Ectodermal cell (in vitro differentiated cells): Measurements from ENCODE around the gene PSIP1.

Experiments used
- H3K27ac ChIP-seq: 2 replicates; pipeline ENCODE4 v1.7.0; 2013; ENCODE audit warnings: mild to moderate bottlenecking, low read depth, low read length; ENCODE audit not compliant: insufficient read depth, poor library complexity, severe bottlenecking
- H3K27me3 ChIP-seq: 2 replicates; pipeline ENCODE4 v1.7.0; 2013; ENCODE audit warnings: mild to moderate bottlenecking, low read length; ENCODE audit not compliant: insufficient read depth, control insufficient read depth, poor library complexity, severe bottlenecking
- H3K36me3 ChIP-seq: one replicate; pipeline ENCODE4 v1.7.0; 2013; ENCODE audit warnings: low read length; ENCODE audit not compliant: control insufficient read depth, insufficient read depth
- H3K4me1 ChIP-seq: one replicate; pipeline ENCODE4 v1.7.0; 2013; ENCODE audit warnings: low read length; ENCODE audit not compliant: control insufficient read depth, insufficient read depth
- H3K4me3 ChIP-seq: 2 replicates; pipeline ENCODE4 v1.7.0; 2013; ENCODE audit warnings: low read depth, low read length, control low read depth; ENCODE audit not compliant: insufficient read depth
- H3K9me3 ChIP-seq: 2 replicates; pipeline ENCODE4 v1.7.0; 2013; ENCODE audit warnings: mild to moderate bottlenecking, low read length, moderate library complexity; ENCODE audit not compliant: control insufficient read depth
- WGBS, 2 experiments: methylation state at CpG; one replicate each; pipeline ENCODE4 v1.1.7; 2013; ENCODE audit warnings: missing lambda C conversion rate in 2 of 2; 5-methylcytosine and 5-hydroxymethylcytosine counted together

Gene PSIP1

DNA sequence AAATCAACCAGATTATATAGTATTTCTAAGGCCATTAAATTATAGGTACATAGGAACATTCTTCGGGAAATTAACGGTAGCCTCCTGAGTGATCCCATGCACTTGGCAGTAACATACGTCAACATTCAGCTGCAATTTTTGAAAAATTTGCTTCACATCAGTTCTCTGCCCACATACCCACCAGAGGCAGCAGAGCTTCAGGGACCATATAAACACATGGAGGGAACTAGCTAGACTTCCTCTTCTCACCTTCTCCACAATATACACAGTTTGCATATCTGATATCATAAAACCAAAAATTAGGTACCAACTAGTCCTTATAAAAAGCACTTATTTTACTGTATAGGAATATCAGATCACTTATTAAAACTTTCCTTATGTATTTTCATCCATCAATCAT lies 4.8 kb downstream of the PSIP1 start:
- Histone ChIP-seq H3K27ac (no peak overlapping the region), H3K27me3 (no peaks in the 10 kb centered on the region), H3K36me3 (peaks cover 37% of the 10 kb centered on the region), H3K4me3 (no peak overlapping the region), H3K4me1 (peaks cover 12% of the 10 kb centered on the region), H3K9me3 (no peaks in the 10 kb centered on the region)
- WGBS, 2 experiments: 96% methylated on average over 3 of the region's 3 CpGs

DNA sequence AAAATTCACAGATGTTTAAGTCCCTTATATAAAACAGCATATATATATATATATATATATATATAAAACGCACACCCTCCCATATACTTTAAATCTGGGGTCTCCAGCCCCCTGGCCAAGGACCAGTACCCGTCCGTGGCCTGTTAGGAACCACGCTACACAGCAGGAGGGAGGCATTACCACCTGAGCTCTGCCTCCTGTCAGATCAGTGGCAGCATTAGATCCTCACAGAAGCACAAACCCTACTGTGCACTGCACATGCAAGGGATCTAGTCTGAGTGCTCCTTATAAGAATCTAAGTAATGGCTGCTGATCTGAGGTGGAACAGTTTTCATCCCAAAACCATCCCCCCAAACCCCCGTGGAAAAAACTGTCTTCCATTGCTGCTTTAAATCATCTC lies 9.0 kb downstream of the PSIP1 start:
- Histone ChIP-seq H3K36me3 (peaks cover 42% of the 10 kb centered on the region), H3K27me3 (no peaks in the 10 kb centered on the region), H3K4me1 (no peaks in the 10 kb centered on the region), H3K4me3 (no peak overlapping the region), H3K9me3 (no peaks in the 10 kb centered on the region), H3K27ac (no peak overlapping the region)
- WGBS, 2 experiments: 97% methylated on average over 3 to 4 of the region's 5 CpGs

DNA sequence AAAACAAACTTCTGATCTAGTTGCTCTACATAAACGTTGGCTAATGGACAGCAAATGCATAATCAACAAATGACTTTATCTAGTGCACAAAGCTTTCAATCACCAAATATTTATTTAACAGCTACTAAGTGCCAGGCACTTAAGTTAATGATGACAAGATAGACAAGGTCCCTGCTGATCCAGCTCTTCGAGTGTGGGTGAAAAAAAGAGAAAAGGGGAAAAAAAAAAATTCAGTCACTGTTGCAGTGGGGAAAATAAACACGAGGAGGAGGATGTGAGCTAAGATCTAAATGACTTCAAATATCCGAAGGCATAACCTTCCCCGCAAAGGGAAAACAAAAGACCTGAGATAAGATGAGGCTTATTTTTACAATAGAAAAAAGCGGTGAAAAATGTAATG lies 9.6 kb downstream of the PSIP1 start:
- WGBS, 2 experiments: 90 to 95% methylated on average over 6 of the region's 6 CpGs
- Histone ChIP-seq H3K36me3 (peaks cover 37% of the 10 kb centered on the region), H3K27ac (no peak overlapping the region), H3K27me3 (no peaks in the 10 kb centered on the region), H3K9me3 (no peaks in the 10 kb centered on the region), H3K4me3 (no peak overlapping the region), H3K4me1 (no peaks in the 10 kb centered on the region)

DNA sequence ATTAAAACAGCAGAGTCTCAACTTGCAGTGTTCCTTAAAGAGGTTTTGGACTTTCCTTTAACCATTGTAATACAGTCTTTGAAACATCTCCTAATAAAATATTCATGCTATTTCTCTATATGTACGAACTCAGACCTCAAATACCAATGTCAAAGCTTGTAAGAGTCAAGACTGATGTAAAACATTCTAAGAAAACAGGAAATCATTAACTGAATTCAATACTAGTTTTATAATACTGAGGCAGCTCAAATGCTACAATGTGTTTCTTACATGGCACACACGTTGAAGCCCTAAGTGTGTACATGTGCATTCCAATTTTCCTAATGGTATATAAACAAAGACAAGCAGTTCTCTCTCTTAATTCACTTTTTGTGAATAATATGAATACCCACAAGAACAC lies 11.6 kb downstream of the PSIP1 start:
- Histone ChIP-seq H3K27me3 (no peaks in the 10 kb centered on the region), H3K4me3 (no peak overlapping the region), H3K27ac (no peak overlapping the region), H3K36me3 (peaks cover 20% of the 10 kb centered on the region), H3K9me3 (no peaks in the 10 kb centered on the region), H3K4me1 (no peaks in the 10 kb centered on the region)
- 88 to 89% methylated on average over 1 to 2 of the region's 2 CpGs for WGBS, 2 experiments

GRCh38 chr9:15498246-15498995 lies 12.3 kb downstream of the PSIP1 start:
- peaks cover 27% of the 10 kb centered on the region for H3K36me3 ChIP-seq
- H3K27ac ChIP-seq: no peak overlapping the region
- H3K4me3 ChIP-seq: no peak overlapping the region
- no peaks in the 10 kb centered on the region for H3K9me3 ChIP-seq
- 95% methylated on average over 11 to 13 of the region's 13 CpGs for WGBS, 2 experiments
- no peaks in the 10 kb centered on the region for H3K27me3 ChIP-seq
- H3K4me1 ChIP-seq: no peaks in the 10 kb centered on the region

GRCh38 chr9:15492485-15493150 lies 18.2 kb downstream of the PSIP1 start:
- Histone ChIP-seq H3K27ac (no peak overlapping the region), H3K4me3 (no peak overlapping the region), H3K36me3 (peaks cover 45% of the 10 kb centered on the region), H3K9me3 (no peaks in the 10 kb centered on the region), H3K4me1 (no peaks in the 10 kb centered on the region), H3K27me3 (no peaks in the 10 kb centered on the region)
- WGBS, 2 experiments: 94 to 96% methylated on average over 13 of the region's 13 CpGs

DNA sequence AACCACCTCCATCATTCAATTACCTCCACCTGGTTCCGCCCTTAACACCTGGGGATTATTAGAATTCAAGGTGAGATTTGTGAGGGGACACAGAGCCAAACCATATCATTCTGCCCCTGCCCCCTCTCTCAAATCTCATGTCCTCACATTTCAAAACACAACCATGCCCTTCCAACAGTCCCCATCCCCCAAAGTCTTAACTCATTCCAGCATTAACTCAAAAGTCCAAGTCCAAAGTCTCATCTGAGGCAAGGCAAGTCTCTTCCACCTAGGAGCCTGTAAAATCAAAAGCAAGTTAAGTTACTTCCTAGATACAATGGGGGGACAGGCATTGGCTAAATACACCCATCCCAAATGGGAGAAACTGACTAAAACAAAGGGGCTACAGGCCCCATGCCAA lies 18.8 kb downstream of the PSIP1 start:
- H3K4me3 ChIP-seq: no peak overlapping the region
- no peak overlapping the region for H3K27ac ChIP-seq
- WGBS, 2 experiments: 91 to 92% methylated on average over 1 of the region's 1 CpG
- H3K27me3 ChIP-seq: no peaks in the 10 kb centered on the region
- H3K4me1 ChIP-seq: no peaks in the 10 kb centered on the region
- H3K9me3 ChIP-seq: no peaks in the 10 kb centered on the region
- H3K36me3 ChIP-seq: peaks cover 40% of the 10 kb centered on the region

- WGBS, 2 experiments: 60 to 96% methylated on average over 1 to 2 of the region's 2 CpGs
- Histone ChIP-seq H3K4me3 (no peak overlapping the region), H3K4me1 (no peaks in the 10 kb centered on the region), H3K27me3 (no peaks in the 10 kb centered on the region), H3K27ac (no peak overlapping the region), H3K36me3 (peaks cover 35% of the 10 kb centered on the region), H3K9me3 (no peaks in the 10 kb centered on the region)
Observed at GRCh38 chr9:15485836-15486666, 24.7 kb downstream of the PSIP1 start.

- WGBS, 2 experiments: 96 to 98% methylated on average over 4 to 6 of the region's 6 CpGs
- Histone ChIP-seq H3K36me3 (peaks cover 28% of the 10 kb centered on the region), H3K27me3 (no peaks in the 10 kb centered on the region)
Observed at GRCh38 chr9:15484802-15485201, 26.0 kb downstream of the PSIP1 start.

GRCh38 chr9:15482146-15482545 lies 28.6 kb downstream of the PSIP1 start:
- no peaks in the 10 kb centered on the region for H3K4me1 ChIP-seq
- no CpG with 5 or more reads among the region's 1 CpG for WGBS, 2 experiments
- H3K27me3 ChIP-seq: no peaks in the 10 kb centered on the region
- no peak overlapping the region for H3K27ac ChIP-seq
- H3K9me3 ChIP-seq: no peaks in the 10 kb centered on the region
- H3K36me3 ChIP-seq: peaks cover 33% of the 10 kb centered on the region
- no peak overlapping the region for H3K4me3 ChIP-seq

More at GRCh38 chr9:15484802-15485201, 26.0 kb downstream of the PSIP1 start:
- H3K4me3 ChIP-seq: no peak overlapping the region
- H3K9me3 ChIP-seq: no peaks in the 10 kb centered on the region
- no peak overlapping the region for H3K27ac ChIP-seq
- no peaks in the 10 kb centered on the region for H3K4me1 ChIP-seq
